ENCODE measurements around the gene SP3. TPM values are rescaled to one million over a fixed set of nuclear protein-coding genes. Genes with fewer than 3 reads are reported as not detected.

The SP3 gene
- polyA plus RNA-seq, 2 of the 4 experiments (the other 2 are of a cell fraction) = 40.1 to 83.1 TPM

- H3K9me3 ChIP-seq = no peaks in the 10 kb centered on the region
- ATAC-seq (no peak; a peak in 2 of 6 replicates), DNase-seq (ENCODE audit: low read depth in 1 of 2, low spot score in 1 of 2) (no peak), FAIRE-seq (no peak)
- H3K27ac ChIP-seq = no peak overlapping the region
- 63% methylated on average over 13 of the region's 13 CpGs for WGBS (ENCODE audit: missing lambda C conversion rate)
- no peak overlapping the region for H3K4me2 ChIP-seq
- no peak overlapping the region for H3K4me3 ChIP-seq
- TF ChIP-seq FOXS1 (CRISPR knock-in tag; IDR thresholded peaks at IDR 0.05) (no peak), CBX8 (IDR thresholded peaks at IDR 0.05) (no peak), TFCP2L1 (CRISPR knock-in tag; IDR thresholded peaks at IDR 0.05) (no peak), JUN (IDR thresholded peaks at IDR 0.05) (no peak), RFX5 (IDR thresholded peaks at IDR 0.05) (no peak), E2F6 (IDR thresholded peaks at IDR 0.05; ENCODE audit: borderline replicate concordance, low read depth) (no peak), ZSCAN20 (CRISPR knock-in tag; IDR thresholded peaks at IDR 0.05) (no peak)
- POLR2A ChIA-PET = no interaction called here
- peaks cover 19% of the 10 kb centered on the region for H3K4me1 ChIP-seq
- CTCF ChIA-PET = interaction anchor here (0.6 kb wide), 1 partner anchor 107 kb away, joined by 3 read pairs; no protein-coding TSS in a partner anchor
Measured at GRCh38 chr2:173990970-173991819, 26.0 kb upstream of the SP3 start.

DNA sequence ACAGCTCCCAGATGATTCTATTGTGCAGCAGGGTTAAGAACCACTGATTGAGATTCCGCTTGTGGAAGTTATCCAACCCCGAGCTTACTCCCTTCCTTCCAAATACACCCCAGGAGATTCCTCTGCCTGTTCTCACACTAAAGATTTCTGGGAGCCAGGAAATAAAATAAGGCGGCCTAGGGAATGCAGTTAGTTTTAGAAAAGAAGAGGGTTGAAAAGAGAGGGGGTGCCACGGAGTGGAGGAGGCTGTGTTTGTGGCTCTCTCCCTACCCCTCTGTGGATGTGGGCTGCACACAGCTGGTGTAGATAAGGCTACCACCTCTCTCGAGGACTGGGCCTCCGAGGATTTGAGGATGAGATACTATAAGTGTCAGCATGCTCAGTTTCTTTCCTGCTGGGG is 25.1 kb upstream of the SP3 start:
- no peak overlapping the region for H3K27ac ChIP-seq
- peaks cover 26% of the 10 kb centered on the region for H3K4me1 ChIP-seq
- ChIA-PET CTCF (interaction anchor here (0.9 kb wide), 1 partner anchor 588 kb away, joined by 3 read pairs; no protein-coding TSS in a partner anchor), POLR2A (no interaction called here)
- DNase-seq (ENCODE audit: low read depth in 1 of 2, low spot score in 1 of 2) (no peak), FAIRE-seq (no peak), ATAC-seq (no peak)
- no peak overlapping the region for H3K4me2 ChIP-seq
- no peaks in the 10 kb centered on the region for H3K9me3 ChIP-seq
- WGBS (ENCODE audit: missing lambda C conversion rate) = 81% methylated on average over 6 of the region's 6 CpGs
- TF ChIP-seq ZNF302 (CRISPR knock-in tag; IDR thresholded peaks at IDR 0.05) = no peak
- TF ChIP-seq MAZ (IDR thresholded peaks at IDR 0.05; ENCODE audit: borderline replicate concordance, low read depth, low read length) = no peak
- TF ChIP-seq HES2 (IDR thresholded peaks at IDR 0.05) = no peak
- no peak for TF ChIP-seq POLR2AphosphoS2 (conservative IDR thresholded peaks at IDR 0.05; ENCODE audit: low read length)
- no peak for TF ChIP-seq HOXB5 (CRISPR knock-in tag; IDR thresholded peaks at IDR 0.05)
- TF ChIP-seq, protein P1, sequence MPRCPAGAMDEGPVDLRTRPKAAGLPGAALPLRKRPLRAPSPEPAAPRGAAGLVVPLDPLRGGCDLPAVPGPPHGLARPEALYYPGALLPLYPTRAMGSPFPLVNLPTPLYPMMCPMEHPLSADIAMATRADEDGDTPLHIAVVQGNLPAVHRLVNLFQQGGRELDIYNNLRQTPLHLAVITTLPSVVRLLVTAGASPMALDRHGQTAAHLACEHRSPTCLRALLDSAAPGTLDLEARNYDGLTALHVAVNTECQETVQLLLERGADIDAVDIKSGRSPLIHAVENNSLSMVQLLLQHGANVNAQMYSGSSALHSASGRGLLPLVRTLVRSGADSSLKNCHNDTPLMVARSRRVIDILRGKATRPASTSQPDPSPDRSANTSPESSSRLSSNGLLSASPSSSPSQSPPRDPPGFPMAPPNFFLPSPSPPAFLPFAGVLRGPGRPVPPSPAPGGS (IDR thresholded peaks at IDR 0.05) = no peak
- TF ChIP-seq TP53 (CRISPR knock-in tag; IDR thresholded peaks at IDR 0.05) = no peak
- no peak for TF ChIP-seq JUN (IDR thresholded peaks at IDR 0.05)
- TF ChIP-seq MYC (IDR thresholded peaks at IDR 0.05; ENCODE audit: borderline replicate concordance, low read length) = no peak
- no peak for TF ChIP-seq E2F6 (IDR thresholded peaks at IDR 0.05; ENCODE audit: borderline replicate concordance, low read depth)
- no peak for TF ChIP-seq REST (IDR thresholded peaks at IDR 0.05)
- no peak for TF ChIP-seq BHLHE40 (IDR thresholded peaks at IDR 0.05; ENCODE audit: low read depth, low read length)
- no peak for TF ChIP-seq SMC3 (IDR thresholded peaks at IDR 0.05)
- TF ChIP-seq EHF (CRISPR knock-in tag; IDR thresholded peaks at IDR 0.05) = no peak
- TF ChIP-seq POLR2A (IDR thresholded peaks at IDR 0.05; ENCODE audit: low read length) = no peak
- no peak for TF ChIP-seq PHF8 (IDR thresholded peaks at IDR 0.05; ENCODE audit: borderline replicate concordance, low read depth)
- TF ChIP-seq ESRRA (IDR thresholded peaks at IDR 0.05; ENCODE audit: borderline replicate concordance, low read length) = no peak
- no peak overlapping the region for H3K4me3 ChIP-seq
